Heart left ventricle (tissue), 16 donors: Measurements from ENCODE around the gene NAT10. TPM values are rescaled to one million over a fixed set of nuclear protein-coding genes. Genes with fewer than 3 reads are reported as not detected.

Source experiments
- ATAC-seq, 4 donors: fragments of 200-7000 bp; cut with Tn5 transposase; one replicate each; pipeline ENCODE4 v1.9.1; 2020 to 2022; ENCODE audit warnings: moderate library complexity in 4 of 4, mild to moderate bottlenecking in 3 of 4, moderate number of reproducible peaks in 1 of 4
- DNase-seq, 5 donors: peaks; one replicate each; pipeline ENCODE4 v3.0.0-alpha.2; 2020
- H3K27ac ChIP-seq, 12 donors: fragments of 200-600 bp; sonication (generic) in 4 of 12; one replicate each; pipeline versions ENCODE4 v1.5.0 to v1.8.0; 2016 to 2022; ENCODE audit warnings: mild to moderate bottlenecking in 2 of 12
- H3K27me3 ChIP-seq, 9 donors: fragments of 200-600 bp; sonication (generic) in 2 of 9; one replicate each; pipeline versions ENCODE4 v1.5.1 to v1.8.0; 2016 to 2022; ENCODE audit warnings: mild to moderate bottlenecking in 3 of 9
- H3K36me3 ChIP-seq, 9 donors: fragments of 200-600 bp; sonication (generic) in 2 of 9; one replicate each; pipeline versions ENCODE4 v1.5.0 to v1.8.0; 2018 to 2022; ENCODE audit warnings: mild to moderate bottlenecking in 2 of 9
- H3K4me1 ChIP-seq, 12 donors: fragments of 200-600 bp; sonication (generic) in 4 of 12; one replicate each; pipeline versions ENCODE4 v1.5.0 to v1.8.0; 2016 to 2022; ENCODE audit warnings: mild to moderate bottlenecking in 3 of 12
- H3K4me3 ChIP-seq, 12 donors: fragments of 200-600 bp; sonication (generic) in 4 of 12; one replicate each; pipeline versions ENCODE4 v1.5.0 to v1.8.0; 2017 to 2022; ENCODE audit warnings: mild to moderate bottlenecking in 9 of 12, moderate library complexity in 4 of 12
- H3K9me3 ChIP-seq, 12 donors: fragments of 200-600 bp; sonication (generic) in 4 of 12; one replicate each; pipeline versions ENCODE4 v1.5.0 to v1.8.0; 2016 to 2022; ENCODE audit warnings: mild to moderate bottlenecking in 1 of 12
- CTCF ChIP-seq, 12 donors: fragments of 200-600 bp; sonication (generic) in 4 of 12; IDR thresholded peaks; one replicate each; pipeline versions ENCODE4 v1.5.0 to v1.8.0; 2018 to 2022; ENCODE audit warnings: antibody characterized with exemption in 12 of 12, mild to moderate bottlenecking in 5 of 12
- POLR2A ChIP-seq, 2 donors: fragments of 450-650 bp; IDR thresholded peaks; one replicate each; pipeline ENCODE4 v1.6.1; 2017; ENCODE audit warnings: antibody characterized with exemption in 2 of 2, mild to moderate bottlenecking in 2 of 2, moderate library complexity in 2 of 2
- WGBS, 4 donors: extraction: QIAGEN DNeasy Blood & Tissue Kit in 2 of 4; methylation state at CpG; one replicate each; pipeline versions ENCODE4 v1.1.5 to v1.1.7; 2013 to 2018; 5-methylcytosine and 5-hydroxymethylcytosine counted together
- intact Hi-C, 10 donors: fragments of 100-400 bp; cut with DNase I; formaldehyde crosslinking; loops; one replicate each; pipeline versions ENCODE4 v1.11.1 to v1.14.2; 2022
- polyA plus RNA-seq, 2 donors: library from polyadenylated mRNA; stranded (reverse); fragments of 200-250 nt; gene quantifications; one replicate each; pipeline ENCODE4 v1.2.3, GENCODE V29; 2013
- total RNA-seq, 9 donors: library from RNA; depleted of rRNA in 2 of 9; stranded (reverse); fragments of >200 nt in 2 of 9; fragmentation: NEBNext Ultra II Directional in 3 of 9; extraction: Animal tissue kit (Norgen Biotek cat#: 25700) in 3 of 9; gene quantifications; one replicate each; pipeline versions ENCODE4 v1.1.0 to v1.2.4, GENCODE V29; 2016 to 2023
- donor health status: ischemic (EF 13 %, LVEDD 7.1; RV severe dilation, severe dysfunction).
- donor health status: healthy with polysubstance abuse.
- donor health status: DM: no; HTN: yes; CAD: no.
- donor health status: DM: no; HTN: no; CAD: no.
- donor health status: ischemic (EF 25% LVEDD 6.9; RV normal size, moderate dysfunction).
- donor health status: ischemic (EF 25% LVEDD 5.7; RV mildly dilated, moderate dysfunction).
- donor health status: healthy.
- donor health status: DM: yes; HTN: yes; CAD: no.
- donor health status: ischemic (EF 35%, LVEDD 5.7; RV mildly dilated, moderate dysfunction).
- donor health status: nonischemic (EF 11% LVEDD 7.7; RV severe dilation, severe dysfunction).
- donor health status: DM: yes; HTN: yes; CAD: no.
- donor health status: PGD.
- donor health status: ischemic (EF 29% LVEDD 5.4; RV normal size, mild dysfunction).
- donor health status: nonischemic (EF 23%, LVEDD 6.1; RV moderate dilation, normal function).

Gene NAT10
- total and polyA plus RNA-seq, 11 donors: 14.5 to 27.1 (median 21.1) TPM

GRCh38 chr11:34120651-34121050 is 15.2 kb downstream of the NAT10 start:
- no peak for TF ChIP-seq CTCF (IDR thresholded peaks at IDR 0.05)
- no peak for TF ChIP-seq POLR2A (IDR thresholded peaks at IDR 0.05)
- DNase-seq: no peak
- H3K27me3 ChIP-seq: no peaks in the 10 kb centered on the region
- no peak overlapping the region for H3K27ac ChIP-seq
- intact Hi-C loops: no loop called here
- H3K4me1 ChIP-seq: no peaks in the 10 kb centered on the region
- peaks cover 0 to 100% (median 100%) of the 10 kb centered on the region in 9 donors for H3K36me3 ChIP-seq
- no peak overlapping the region for H3K4me3 ChIP-seq
- 96 to 98% (median 96%) methylated on average over 4 of the region's 4 CpGs for WGBS, 4 donors
- H3K9me3 ChIP-seq: no peaks in the 10 kb centered on the region
- ATAC-seq: no peak

GRCh38 chr11:34124885-34125668 is 19.6 kb downstream of the NAT10 start:
- H3K27me3 ChIP-seq: no peaks in the 10 kb centered on the region
- DNase-seq (no peak), ATAC-seq (no peak)
- H3K4me3 ChIP-seq: no peak overlapping the region
- H3K27ac ChIP-seq: no peak overlapping the region
- no peak for TF ChIP-seq POLR2A (IDR thresholded peaks at IDR 0.05)
- TF ChIP-seq CTCF (IDR thresholded peaks at IDR 0.05): no peak
- H3K4me1 ChIP-seq: no peaks in the 10 kb centered on the region
- WGBS, 4 donors: 88 to 91% (median 90%) methylated on average over 4 of the region's 4 CpGs
- H3K36me3 ChIP-seq: peaks cover 0 to 100% (median 98%) of the 10 kb centered on the region in 9 donors
- intact Hi-C loops: no loop called here
- H3K9me3 ChIP-seq: no peaks in the 10 kb centered on the region

GRCh38 chr11:34126959-34127848 is 21.8 kb downstream of the NAT10 start:
- 84 to 90% (median 88%) methylated on average over 12 of the region's 12 CpGs for WGBS, 4 donors
- H3K27me3 ChIP-seq: no peaks in the 10 kb centered on the region
- H3K4me3 ChIP-seq: no peak overlapping the region
- H3K36me3 ChIP-seq: peaks cover 0 to 100% (median 98%) of the 10 kb centered on the region in 9 donors
- peaks cover 0 to 5% (median 0%) of the 10 kb centered on the region in 12 donors for H3K4me1 ChIP-seq
- no peak for TF ChIP-seq CTCF (IDR thresholded peaks at IDR 0.05)
- no peak for TF ChIP-seq POLR2A (IDR thresholded peaks at IDR 0.05)
- intact Hi-C loops: no loop called here
- no peaks in the 10 kb centered on the region for H3K9me3 ChIP-seq
- no peak overlapping the region for H3K27ac ChIP-seq
- ATAC-seq (no peak), DNase-seq (no peak)

- Histone ChIP-seq H3K27ac (no peak overlapping the region), H3K36me3 (peaks cover 0 to 100% (median 98%) of the 10 kb centered on the region in 9 donors), H3K27me3 (no peaks in the 10 kb centered on the region), H3K9me3 (no peaks in the 10 kb centered on the region), H3K4me3 (no peak overlapping the region), H3K4me1 (peaks cover 0 to 16% (median 0%) of the 10 kb centered on the region in 12 donors)
- TF ChIP-seq CTCF (IDR thresholded peaks at IDR 0.05): no peak
- no peak for TF ChIP-seq POLR2A (IDR thresholded peaks at IDR 0.05)
- DNase-seq (no peak), ATAC-seq (no peak)
- 97 to 99% (median 98%) methylated on average over 3 of the region's 3 CpGs for WGBS, 4 donors
- intact Hi-C loops: no loop called here
Observed at GRCh38 chr11:34128824-34129223, 23.4 kb downstream of the NAT10 start.
